Measurements from ENCODE around the gene PTPN3.

DNA sequence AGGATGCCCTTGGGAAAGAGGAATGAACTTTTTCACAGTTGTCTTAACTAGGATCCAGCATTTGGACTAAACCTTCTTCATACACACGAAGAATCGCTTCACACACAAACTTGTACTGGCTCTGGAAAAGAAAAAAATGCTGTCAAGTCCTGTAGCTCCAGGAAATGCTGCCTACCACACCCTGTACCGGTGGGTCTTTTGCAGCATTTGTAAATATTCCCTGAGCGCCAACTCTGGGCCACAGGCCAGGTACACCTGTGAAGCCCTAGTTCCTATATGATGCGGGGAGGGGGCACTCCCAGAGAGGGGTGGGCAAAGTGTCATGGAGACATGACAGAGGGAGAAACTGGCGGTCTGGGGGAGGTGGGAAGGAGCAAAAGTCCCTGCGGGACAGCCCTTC, 118.6 kb downstream of the PTPN3 start:
- TF ChIP-seq, protein P1, sequence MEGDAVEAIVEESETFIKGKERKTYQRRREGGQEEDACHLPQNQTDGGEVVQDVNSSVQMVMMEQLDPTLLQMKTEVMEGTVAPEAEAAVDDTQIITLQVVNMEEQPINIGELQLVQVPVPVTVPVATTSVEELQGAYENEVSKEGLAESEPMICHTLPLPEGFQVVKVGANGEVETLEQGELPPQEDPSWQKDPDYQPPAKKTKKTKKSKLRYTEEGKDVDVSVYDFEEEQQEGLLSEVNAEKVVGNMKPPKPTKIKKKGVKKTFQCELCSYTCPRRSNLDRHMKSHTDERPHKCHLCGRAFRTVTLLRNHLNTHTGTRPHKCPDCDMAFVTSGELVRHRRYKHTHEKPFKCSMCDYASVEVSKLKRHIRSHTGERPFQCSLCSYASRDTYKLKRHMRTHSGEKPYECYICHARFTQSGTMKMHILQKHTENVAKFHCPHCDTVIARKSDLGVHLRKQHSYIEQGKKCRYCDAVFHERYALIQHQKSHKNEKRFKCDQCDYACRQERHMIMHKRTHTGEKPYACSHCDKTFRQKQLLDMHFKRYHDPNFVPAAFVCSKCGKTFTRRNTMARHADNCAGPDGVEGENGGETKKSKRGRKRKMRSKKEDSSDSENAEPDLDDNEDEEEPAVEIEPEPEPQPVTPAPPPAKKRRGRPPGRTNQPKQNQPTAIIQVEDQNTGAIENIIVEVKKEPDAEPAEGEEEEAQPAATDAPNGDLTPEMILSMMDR (conservative IDR thresholded peaks at IDR 0.05; ENCODE audit: low read length), result no peak
- TF ChIP-seq EZH2phosphoT487 (IDR thresholded peaks at IDR 0.05; ENCODE audit: borderline replicate concordance, low read depth, low read length), result no peak
